PFSK-1 (cell line): ENCODE data around the gene TEX30.

ENCODE experiments used
- FOXP2 ChIP-seq: optimal IDR thresholded peaks from 2 replicates; pipeline ENCODE3; 2011; ENCODE audit warnings: borderline replicate concordance, control low read depth, inconsistent platforms; ENCODE audit not compliant: insufficient read depth; ENCODE audit errors: extremely low read length, extremely low read depth
- POLR2AphosphoS5 ChIP-seq: IDR thresholded peaks from 2 replicates; pipeline ENCODE4 v1.6.1; 2012; ENCODE audit warnings: low read depth, mild to moderate bottlenecking, control low read depth, low read length, moderate library complexity
- REST ChIP-seq, 2 experiments: IDR thresholded peaks; 2 replicates each; pipeline versions ENCODE4 v1.6.1 to v1.8.0; 2011 to 2012; ENCODE audit warnings: low read depth in 2 of 2, low read length in 2 of 2, control low read depth in 1 of 2, inconsistent platforms in 1 of 2, mild to moderate bottlenecking in 1 of 2, moderate library complexity in 1 of 2; ENCODE audit not compliant: insufficient read depth in 1 of 2
- SIN3A ChIP-seq: IDR thresholded peaks from 2 replicates; pipeline ENCODE4 v1.6.1; 2012; ENCODE audit warnings: mild to moderate bottlenecking, low read length, moderate library complexity, borderline replicate concordance; ENCODE audit not compliant: insufficient read depth
- TAF1 ChIP-seq: IDR thresholded peaks from 2 replicates; pipeline ENCODE4 v1.6.1; 2012; ENCODE audit warnings: low read length, control low read depth, borderline replicate concordance; ENCODE audit not compliant: insufficient read depth

- TF ChIP-seq POLR2AphosphoS5 (no peak; the same call in 1 of the 2 replicates), TAF1 (no peak), REST (IDR thresholded peaks at IDR 0.05; ENCODE audit: insufficient read depth in 1 of 2, low read depth in 2 of 2, low read length in 2 of 2) (no peak), SIN3A (no peak), FOXP2 (peak; percentile 42)
Observed at GRCh38 chr13:102800145-102801041, 26.8 kb upstream of the TEX30 start.
